Measurements from ENCODE around the gene ATP6V0A1.

The ATP6V0A1 gene

GRCh38 chr17:42563950-42564349 is 105.3 kb downstream of the ATP6V0A1 start:
- no peak for DNase-seq

DNA sequence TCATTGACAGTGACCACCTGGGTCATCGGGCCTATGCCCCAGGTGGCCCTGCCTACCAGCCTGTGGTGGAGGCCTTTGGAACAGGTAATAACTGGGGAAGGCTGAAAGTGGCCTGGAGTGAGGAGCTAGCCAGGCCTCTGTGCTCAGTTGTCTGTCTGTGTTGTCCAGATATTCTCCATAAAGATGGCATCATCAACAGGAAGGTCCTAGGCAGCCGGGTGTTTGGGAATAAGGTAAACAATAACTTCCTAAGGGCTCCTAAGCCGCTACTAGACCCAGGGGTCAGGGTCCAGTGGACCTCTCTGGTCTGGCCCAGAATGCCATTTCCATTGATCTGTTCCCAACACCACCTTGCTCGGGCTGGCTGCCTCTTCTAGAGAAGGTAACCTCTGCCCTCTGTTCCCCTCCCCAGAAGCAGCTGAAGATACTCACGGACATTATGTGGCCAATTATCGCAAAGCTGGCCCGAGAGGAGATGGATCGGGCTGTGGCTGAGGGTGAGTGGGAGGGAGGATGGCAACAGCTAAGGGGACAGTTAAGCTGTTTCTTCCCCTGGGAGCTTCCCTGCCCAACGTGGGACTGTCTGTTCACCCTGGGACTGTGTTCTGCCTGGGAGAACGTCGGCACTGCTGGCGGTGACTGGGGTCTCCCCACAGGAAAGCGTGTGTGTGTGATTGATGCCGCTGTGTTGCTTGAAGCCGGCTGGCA is 106.3 kb downstream of the ATP6V0A1 start:
- DNase-seq, result no peak

DNA sequence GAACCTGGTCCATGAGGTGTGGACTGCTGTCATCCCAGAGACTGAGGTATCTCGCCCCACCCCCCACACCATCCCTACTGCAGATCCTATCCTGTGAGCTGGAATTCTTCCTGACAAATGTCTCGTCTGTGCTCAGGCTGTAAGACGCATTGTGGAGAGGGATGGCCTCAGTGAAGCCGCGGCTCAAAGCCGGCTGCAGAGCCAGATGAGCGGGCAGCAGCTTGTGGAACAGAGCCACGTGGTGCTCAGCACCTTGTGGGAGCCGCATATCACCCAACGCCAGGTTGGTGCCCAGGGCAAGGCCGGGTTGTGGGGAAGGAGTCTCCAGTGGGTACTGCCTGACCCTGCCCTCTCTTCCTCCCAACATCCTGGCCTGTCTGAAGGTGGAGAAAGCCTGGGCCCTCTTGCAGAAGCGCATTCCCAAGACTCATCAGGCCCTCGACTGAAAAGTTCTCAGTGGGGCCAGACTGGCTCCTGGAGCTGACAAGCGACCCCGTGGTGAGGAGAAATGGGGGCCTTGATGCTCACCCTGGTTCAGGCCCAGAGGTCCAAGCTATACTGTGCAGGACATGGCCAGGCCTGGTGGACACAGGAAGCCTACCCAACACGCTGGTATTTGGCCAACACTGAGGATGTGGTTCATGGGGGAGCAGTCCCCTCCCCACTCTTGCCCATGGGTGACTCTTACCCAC is 107.0 kb downstream of the ATP6V0A1 start:
- DNase-seq, result no peak

DNA sequence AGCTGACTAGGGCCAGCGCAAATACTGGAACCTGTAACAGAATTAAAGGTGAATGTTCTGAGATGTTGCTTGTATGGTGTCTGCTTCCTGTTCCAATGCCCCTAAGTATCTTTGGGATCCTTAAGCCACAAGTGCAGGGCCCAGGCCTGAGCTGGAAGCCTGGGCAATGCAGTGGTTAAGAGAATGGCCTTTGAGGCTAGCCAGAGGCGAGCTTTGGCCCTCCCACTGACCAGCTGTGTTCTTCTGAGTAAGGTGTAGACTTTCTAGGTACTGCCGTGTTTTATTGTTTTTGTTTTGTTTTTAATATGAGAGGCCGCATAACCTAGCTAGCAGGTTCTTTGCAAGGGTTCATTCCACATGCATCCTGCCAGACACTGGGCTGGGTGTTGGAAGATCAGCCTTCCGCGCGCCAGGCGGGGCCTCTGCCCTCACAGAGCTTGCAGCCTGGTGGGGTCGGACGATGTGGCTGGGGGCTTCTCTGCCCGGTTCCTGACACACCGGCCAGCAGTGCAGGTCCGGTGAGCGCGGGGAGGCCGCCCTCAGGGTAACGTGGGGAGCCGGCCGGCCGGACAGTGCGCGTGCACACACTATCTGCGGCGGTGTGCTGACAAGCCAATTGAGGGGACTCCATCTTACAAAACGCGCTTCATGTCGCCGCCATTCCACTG is 107.7 kb downstream of the ATP6V0A1 start:
- no peak for DNase-seq

DNA sequence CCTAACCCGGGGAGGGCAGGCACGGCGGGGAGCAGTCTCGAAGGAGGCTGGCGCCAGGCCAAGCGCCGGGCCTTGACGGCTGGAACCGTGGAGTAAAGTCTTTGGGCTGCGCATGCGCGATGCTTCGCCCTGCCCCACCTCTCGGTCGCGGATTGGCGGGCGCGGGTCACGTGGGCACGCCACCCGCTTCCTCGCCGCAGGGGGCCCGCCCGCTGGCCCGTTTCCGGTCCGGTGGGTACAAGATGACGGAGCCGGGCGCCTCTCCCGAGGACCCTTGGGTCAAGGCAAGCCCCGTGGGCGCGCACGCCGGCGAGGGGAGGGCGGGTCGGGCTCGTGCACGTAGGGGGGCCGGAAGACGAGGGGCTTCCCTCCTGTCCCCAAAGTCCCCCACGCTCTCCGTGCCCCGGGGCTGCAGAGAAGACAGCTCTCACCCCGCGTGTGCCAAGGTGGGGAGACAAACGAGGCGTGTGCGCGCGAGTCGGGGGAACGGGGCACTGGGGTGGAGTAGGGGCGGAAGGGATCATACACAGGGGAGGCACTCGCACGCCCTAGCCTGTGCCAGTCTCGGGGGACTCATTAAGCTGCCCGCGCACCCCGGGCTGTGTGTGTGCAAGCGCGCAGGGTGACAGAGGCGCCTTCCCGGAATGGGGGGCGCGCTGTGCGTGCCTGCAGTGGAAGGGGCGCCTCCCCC is 108.3 kb downstream of the ATP6V0A1 start, which contains the start of gene MLX:
MLX (plus strand) TSS at position 218 of the 691 bp plus-strand sequence; CDS start at position 243, 25 bp downstream.
- DNase-seq, result peak; percentile 85

DNA sequence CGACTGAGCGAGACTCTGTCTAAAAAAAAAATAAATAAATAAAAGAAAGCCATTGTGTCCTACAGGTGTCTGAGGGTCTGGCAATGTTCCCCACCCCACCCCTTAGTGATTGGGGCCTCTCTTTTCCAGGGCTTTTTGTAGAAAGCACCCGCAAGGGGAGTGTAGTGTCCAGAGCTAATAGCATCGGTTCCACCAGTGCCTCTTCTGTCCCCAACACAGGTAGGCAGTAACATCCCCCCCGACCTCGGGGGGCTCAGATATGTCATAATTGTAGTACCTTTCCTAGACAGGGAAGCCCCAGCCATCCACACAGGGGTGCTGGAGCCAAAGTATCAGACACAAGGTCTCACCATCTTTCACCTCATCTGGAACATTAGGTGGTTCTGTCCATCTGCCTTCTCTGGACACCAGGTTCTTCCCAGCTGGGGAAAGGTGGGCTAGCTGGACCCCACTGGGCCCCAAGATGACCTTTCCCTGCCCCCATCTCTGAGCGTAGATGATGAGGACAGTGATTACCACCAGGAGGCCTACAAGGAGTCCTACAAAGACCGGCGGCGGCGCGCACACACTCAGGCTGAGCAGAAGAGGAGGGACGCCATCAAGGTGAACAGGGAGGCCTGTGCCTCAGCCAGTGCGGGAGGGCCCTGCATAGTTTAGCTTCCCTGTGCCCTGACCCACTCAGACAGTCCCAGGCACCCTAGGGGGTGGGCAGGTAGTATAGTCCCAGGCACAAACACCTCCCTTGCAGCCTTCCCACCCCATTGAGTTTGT is 109.8 kb downstream of the ATP6V0A1 start:
- DNase-seq, result no peak

DNA sequence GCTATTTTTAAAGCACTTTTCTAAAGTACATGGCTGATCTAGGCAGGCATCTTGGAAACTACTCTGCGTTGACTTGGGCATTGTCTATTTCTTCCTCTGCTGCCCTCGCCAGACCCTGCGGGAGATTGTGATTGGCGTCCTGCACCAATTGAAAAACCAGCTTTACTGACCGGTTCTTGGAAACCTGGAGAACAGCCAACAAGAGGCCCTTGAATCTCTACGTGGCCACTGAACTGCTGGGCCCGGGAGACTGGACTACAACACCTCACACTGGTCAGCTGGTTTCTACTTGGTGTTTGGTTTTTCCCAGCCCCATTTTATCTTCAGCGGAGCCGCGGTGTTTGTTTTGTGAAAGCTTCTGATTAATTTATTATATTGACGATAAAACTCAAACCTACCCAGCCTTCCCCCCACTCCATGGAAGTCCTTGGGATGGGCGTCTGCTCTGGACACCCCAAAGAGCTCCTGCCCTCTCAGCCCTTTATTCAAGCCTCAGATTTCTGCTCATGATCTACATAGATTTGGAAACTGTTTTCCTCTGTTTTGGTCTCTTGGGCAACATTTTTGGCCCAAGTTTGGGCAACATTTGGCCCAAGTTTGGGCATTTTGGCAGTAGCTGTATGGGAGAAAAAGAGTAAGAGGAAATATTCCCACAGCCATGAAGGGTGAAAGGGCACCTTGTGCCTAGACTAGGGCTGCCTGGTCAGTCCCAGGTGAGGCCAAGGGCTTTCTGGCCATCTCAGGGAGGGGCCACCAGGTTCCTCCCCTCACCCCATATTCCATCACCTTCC is 113.0 kb downstream of the ATP6V0A1 start:
- DNase-seq, result no peak

All from DMS79 (cell line).